ENCODE data around the gene CCNY.

The CCNY gene

DNA sequence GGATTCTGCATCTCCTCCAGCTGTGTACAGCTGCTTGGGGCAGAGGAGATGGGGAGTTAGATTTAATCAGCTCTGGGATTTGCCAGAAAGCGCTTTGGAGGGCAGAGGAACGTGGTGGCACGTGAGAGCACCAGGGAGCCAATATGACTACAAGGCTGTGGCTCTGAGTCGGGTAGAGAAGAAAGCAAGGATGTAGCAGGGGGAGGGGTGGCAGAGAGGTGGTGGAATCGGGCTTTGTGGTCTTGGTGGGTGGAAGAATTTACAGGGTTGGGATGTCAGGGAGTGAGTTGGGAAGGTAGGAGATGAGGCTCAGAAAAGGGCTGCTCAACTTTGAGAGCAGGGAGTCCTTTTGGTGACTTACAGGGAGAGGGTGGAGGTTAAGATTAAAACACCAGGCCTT, 113.6 kb downstream of the CCNY start:
- Histone ChIP-seq H3K4me1 (peaks cover 25% of the 10 kb centered on the region), H3K9ac (no peak overlapping the region)

DNA sequence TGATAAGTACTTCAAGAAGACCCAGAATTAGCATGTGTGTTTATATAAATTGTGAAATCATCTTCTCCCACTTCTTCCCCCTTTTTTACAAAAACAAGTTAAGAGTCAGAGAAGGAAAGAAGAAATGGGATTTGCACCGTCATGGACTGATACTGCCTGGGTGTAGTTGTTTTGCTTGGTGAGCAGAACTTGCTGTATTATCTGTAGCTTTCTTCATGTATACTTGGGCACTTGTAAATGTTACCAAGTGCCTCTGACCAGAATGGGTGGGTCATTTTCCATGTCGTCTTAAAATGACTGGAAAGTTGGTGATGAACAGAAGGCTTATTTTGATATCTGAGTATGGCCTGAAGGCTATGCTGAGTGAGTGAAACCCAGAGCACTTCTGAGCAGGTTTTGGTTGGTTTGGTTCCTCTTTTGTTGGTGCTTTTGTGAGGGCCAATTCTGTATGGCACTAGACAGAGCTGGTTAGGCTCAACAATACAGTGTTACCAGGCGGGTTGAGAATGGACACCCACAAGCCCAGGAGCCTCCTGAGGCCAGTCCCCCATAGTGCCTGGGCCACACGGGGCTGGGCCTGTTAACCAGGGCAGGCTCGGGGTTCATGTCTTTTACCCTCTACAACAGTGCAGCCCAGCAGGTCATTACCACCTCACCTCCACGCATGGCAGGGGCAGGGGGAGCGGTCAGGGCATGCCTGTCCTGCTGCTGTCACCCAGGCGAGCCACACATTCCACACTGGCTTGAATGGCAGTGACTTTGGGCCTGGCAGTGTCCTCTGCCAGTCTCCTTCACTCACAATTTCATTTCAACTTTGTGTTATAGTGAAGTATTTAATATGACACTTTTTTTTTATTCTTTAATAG, 115.1 kb downstream of the CCNY start:
- Histone ChIP-seq H3K4me1 (peaks cover 25% of the 10 kb centered on the region), H3K9ac (no peak overlapping the region), H3K79me2 (peaks cover 30% of the 10 kb centered on the region)

More for the DNA sequence above, 113.6 kb downstream of the CCNY start:
- Histone ChIP-seq H2AFZ (no peak overlapping the region), H3K9me3 (ENCODE audit: control insufficient read depth, low read length) (no peaks in the 10 kb centered on the region), H3K27me3 (ENCODE audit: control insufficient read depth, insufficient read depth, low read length) (no peaks in the 10 kb centered on the region), H3K4me2 (ENCODE audit: low read length) (no peak overlapping the region), H3K27ac (no peak overlapping the region), H3K36me3 (ENCODE audit: control insufficient read depth, insufficient read depth, low read length) (no peaks in the 10 kb centered on the region), H3K4me3 (ENCODE audit: low read depth, low read length) (no peak overlapping the region), H3K79me2 (peaks cover 34% of the 10 kb centered on the region)
- TF ChIP-seq, protein P1, sequence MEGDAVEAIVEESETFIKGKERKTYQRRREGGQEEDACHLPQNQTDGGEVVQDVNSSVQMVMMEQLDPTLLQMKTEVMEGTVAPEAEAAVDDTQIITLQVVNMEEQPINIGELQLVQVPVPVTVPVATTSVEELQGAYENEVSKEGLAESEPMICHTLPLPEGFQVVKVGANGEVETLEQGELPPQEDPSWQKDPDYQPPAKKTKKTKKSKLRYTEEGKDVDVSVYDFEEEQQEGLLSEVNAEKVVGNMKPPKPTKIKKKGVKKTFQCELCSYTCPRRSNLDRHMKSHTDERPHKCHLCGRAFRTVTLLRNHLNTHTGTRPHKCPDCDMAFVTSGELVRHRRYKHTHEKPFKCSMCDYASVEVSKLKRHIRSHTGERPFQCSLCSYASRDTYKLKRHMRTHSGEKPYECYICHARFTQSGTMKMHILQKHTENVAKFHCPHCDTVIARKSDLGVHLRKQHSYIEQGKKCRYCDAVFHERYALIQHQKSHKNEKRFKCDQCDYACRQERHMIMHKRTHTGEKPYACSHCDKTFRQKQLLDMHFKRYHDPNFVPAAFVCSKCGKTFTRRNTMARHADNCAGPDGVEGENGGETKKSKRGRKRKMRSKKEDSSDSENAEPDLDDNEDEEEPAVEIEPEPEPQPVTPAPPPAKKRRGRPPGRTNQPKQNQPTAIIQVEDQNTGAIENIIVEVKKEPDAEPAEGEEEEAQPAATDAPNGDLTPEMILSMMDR (IDR thresholded peaks at IDR 0.05) = no peak

DNA sequence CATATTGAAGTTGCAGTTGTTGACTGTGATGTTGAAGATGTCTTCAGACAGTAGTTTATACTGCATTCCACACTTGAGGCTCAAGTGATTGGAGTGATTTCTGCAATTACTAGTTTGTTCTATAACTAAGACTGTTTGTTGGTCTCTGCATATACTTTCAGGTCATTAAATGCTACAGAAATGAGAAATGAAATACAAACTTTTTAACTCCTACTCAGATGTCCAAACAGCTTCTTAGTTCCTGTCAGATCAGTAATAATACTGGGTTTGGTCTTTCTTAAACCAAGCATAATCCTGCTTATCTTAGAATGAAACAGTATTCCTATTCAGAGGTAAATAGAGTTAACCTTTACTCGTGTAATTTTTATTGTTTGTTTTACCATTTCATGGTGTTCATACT, 115.9 kb downstream of the CCNY start:
- H3K36me3 ChIP-seq (ENCODE audit: control insufficient read depth, insufficient read depth, low read length) = no peaks in the 10 kb centered on the region
- no peak overlapping the region for H3K27ac ChIP-seq
- peaks cover 25% of the 10 kb centered on the region for H3K4me1 ChIP-seq
- no peak overlapping the region for H3K9ac ChIP-seq
- peaks cover 30% of the 10 kb centered on the region for H3K79me2 ChIP-seq
- no peak overlapping the region for H3K4me3 ChIP-seq (ENCODE audit: low read depth, low read length)
- no peak overlapping the region for H2AFZ ChIP-seq
- no peaks in the 10 kb centered on the region for H3K27me3 ChIP-seq (ENCODE audit: control insufficient read depth, insufficient read depth, low read length)
- H3K4me2 ChIP-seq (ENCODE audit: low read length) = no peak overlapping the region
- TF ChIP-seq, protein P1 (IDR thresholded peaks at IDR 0.05) = no peak
- H3K9me3 ChIP-seq (ENCODE audit: control insufficient read depth, low read length) = no peaks in the 10 kb centered on the region

More for the DNA sequence above, 115.1 kb downstream of the CCNY start:
- H3K4me2 ChIP-seq (ENCODE audit: low read length) = no peak overlapping the region
- no peak overlapping the region for H3K4me3 ChIP-seq (ENCODE audit: low read depth, low read length)
- no peaks in the 10 kb centered on the region for H3K9me3 ChIP-seq (ENCODE audit: control insufficient read depth, low read length)
- no peaks in the 10 kb centered on the region for H3K36me3 ChIP-seq (ENCODE audit: control insufficient read depth, insufficient read depth, low read length)
- H2AFZ ChIP-seq = no peak overlapping the region
- TF ChIP-seq, protein P1 (IDR thresholded peaks at IDR 0.05) = no peak
- no peak overlapping the region for H3K27ac ChIP-seq
- no peaks in the 10 kb centered on the region for H3K27me3 ChIP-seq (ENCODE audit: control insufficient read depth, insufficient read depth, low read length)

DNA sequence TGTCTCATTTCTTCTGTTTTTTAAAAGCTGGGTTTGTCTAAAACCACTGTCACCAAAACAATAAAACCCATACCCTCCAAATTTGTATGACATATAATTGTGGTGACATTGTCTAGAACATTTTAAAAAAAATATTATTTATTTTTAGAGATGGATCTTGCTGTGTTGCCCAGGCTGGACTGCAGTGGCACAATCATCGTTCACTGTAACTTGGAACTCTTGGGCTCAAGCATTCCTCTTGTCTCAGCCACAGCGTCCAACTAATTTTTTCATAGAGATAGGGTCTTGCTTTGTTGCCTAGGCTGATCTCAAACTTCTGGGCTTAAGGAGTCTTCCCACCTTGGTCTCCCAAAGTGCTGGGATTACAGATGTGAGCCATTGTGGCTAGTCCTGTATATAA, 116.5 kb downstream of the CCNY start:
- TF ChIP-seq, protein P1 (IDR thresholded peaks at IDR 0.05) = no peak
- Histone ChIP-seq H3K79me2 (peaks cover 32% of the 10 kb centered on the region), H3K27ac (no peak overlapping the region), H3K9ac (no peak overlapping the region), H3K4me1 (peaks cover 20% of the 10 kb centered on the region), H3K4me3 (ENCODE audit: low read depth, low read length) (no peak overlapping the region), H3K36me3 (ENCODE audit: control insufficient read depth, insufficient read depth, low read length) (no peaks in the 10 kb centered on the region), H3K9me3 (ENCODE audit: control insufficient read depth, low read length) (no peaks in the 10 kb centered on the region), H2AFZ (no peak overlapping the region), H3K27me3 (ENCODE audit: control insufficient read depth, insufficient read depth, low read length) (no peaks in the 10 kb centered on the region), H3K4me2 (ENCODE audit: low read length) (no peak overlapping the region)
